GM12874 (cell line): ENCODE data around the gene CEP72.

Source experiments
- CTCF ChIP-seq: IDR thresholded peaks from 2 replicates; pipeline ENCODE4 v1.5.1; 2011; ENCODE audit warnings: low read depth, mild to moderate bottlenecking, control low read depth, low read length, moderate library complexity; ENCODE audit not compliant: insufficient read depth

The CEP72 gene

GRCh38 chr5:659496-660263 is 47.5 kb downstream of the CEP72 start:
- TF ChIP-seq CTCF: no peak

- TF ChIP-seq CTCF: no peak
Measured at GRCh38 chr5:660491-661030, 48.4 kb downstream of the CEP72 start.

GRCh38 chr5:661891-662750 is 50.0 kb downstream of the CEP72 start:
- no peak for TF ChIP-seq CTCF

GRCh38 chr5:662751-663435 is 50.8 kb downstream of the CEP72 start:
- no peak for TF ChIP-seq CTCF

GRCh38 chr5:663436-664342 is 51.5 kb downstream of the CEP72 start:
- no peak for TF ChIP-seq CTCF

- TF ChIP-seq CTCF: no peak
Measured at GRCh38 chr5:664343-664993, 52.3 kb downstream of the CEP72 start.
